ENCODE data around the gene METTL5. TPM values are rescaled to one million over a fixed set of nuclear protein-coding genes. Genes with fewer than 3 reads are reported as not detected.
"Not testable (repeated sequence)": the region's sequence is repeated elsewhere in the genome, so short reads cannot be mapped to it uniquely, and the experiment has no call there.

Gene METTL5
- total RNA-seq, 1 donor from 2014 or later: 22.1 TPM

DNA sequence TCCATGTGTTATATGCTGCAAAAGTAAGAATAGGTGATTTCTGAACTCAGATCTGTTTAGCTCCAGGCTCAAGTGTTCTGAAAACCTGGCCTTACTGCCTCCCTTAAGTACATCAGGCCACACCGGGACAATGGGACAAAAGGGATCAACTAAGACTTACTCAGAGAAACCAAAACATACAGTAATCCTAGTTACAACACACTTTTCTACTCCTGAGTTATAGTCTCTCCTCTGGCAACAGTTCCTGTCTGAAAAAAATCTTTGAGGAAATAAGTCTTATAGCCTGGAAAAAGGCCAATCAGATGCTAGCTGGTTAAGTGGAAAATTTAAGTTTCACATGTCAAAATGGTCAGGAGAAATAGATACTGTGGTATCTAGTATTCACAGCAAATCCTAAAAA lies 5.6 kb downstream of the METTL5 start:
- peaks cover 0 to 30% of the 10 kb centered on the region in 2 donors for H3K36me3 ChIP-seq
- H3K4me1 ChIP-seq: peaks cover 24% of the 10 kb centered on the region
- TF ChIP-seq POLR2AphosphoS5 (IDR thresholded peaks at IDR 0.05; ENCODE audit: insufficient read depth in 1 of 2, low read depth in 1 of 2) (no peak), POLR2A (IDR thresholded peaks at IDR 0.05) (no peak)
- TF ChIP-seq, protein P1, sequence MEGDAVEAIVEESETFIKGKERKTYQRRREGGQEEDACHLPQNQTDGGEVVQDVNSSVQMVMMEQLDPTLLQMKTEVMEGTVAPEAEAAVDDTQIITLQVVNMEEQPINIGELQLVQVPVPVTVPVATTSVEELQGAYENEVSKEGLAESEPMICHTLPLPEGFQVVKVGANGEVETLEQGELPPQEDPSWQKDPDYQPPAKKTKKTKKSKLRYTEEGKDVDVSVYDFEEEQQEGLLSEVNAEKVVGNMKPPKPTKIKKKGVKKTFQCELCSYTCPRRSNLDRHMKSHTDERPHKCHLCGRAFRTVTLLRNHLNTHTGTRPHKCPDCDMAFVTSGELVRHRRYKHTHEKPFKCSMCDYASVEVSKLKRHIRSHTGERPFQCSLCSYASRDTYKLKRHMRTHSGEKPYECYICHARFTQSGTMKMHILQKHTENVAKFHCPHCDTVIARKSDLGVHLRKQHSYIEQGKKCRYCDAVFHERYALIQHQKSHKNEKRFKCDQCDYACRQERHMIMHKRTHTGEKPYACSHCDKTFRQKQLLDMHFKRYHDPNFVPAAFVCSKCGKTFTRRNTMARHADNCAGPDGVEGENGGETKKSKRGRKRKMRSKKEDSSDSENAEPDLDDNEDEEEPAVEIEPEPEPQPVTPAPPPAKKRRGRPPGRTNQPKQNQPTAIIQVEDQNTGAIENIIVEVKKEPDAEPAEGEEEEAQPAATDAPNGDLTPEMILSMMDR (IDR thresholded peaks at IDR 0.05): no peak
- no peak overlapping the region for H3K4me3 ChIP-seq
- intact Hi-C loops (cut with DNase I): no loop called here
- H3K9me3 ChIP-seq: no peaks in the 10 kb centered on the region
- DNase-seq (ENCODE audit: extremely low spot score in 2 of 2): no peak
- no peaks in the 10 kb centered on the region for H3K27me3 ChIP-seq
- H3K27ac ChIP-seq: no peak overlapping the region

DNA sequence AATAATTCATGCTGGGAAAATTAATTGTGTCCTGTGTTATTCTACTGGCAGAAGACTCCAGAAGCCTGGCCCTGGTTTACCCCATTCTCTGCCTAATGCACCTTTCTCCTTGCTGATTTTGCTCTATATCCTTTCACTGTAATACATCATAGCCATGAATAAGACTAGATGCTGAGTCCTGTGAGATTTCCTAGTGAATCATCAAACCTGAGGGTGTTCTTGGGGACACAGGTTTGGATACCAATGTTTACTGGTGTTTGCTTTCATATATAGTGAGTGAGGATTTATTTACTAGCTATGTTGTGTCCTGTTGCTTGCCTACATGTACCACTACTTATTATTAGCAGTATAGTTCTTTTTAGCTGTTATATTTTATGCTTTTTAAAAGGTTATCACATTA lies 6.5 kb downstream of the METTL5 start:
- H3K27ac ChIP-seq: no peak overlapping the region
- H3K4me3 ChIP-seq: no peak overlapping the region
- peaks cover 0 to 39% of the 10 kb centered on the region in 2 donors for H3K36me3 ChIP-seq
- peaks cover 15% of the 10 kb centered on the region for H3K4me1 ChIP-seq
- DNase-seq (ENCODE audit: extremely low spot score in 2 of 2): no peak
- no peaks in the 10 kb centered on the region for H3K9me3 ChIP-seq
- TF ChIP-seq POLR2A (IDR thresholded peaks at IDR 0.05) (no peak), POLR2AphosphoS5 (IDR thresholded peaks at IDR 0.05; ENCODE audit: insufficient read depth in 1 of 2, low read depth in 1 of 2) (no peak)
- TF ChIP-seq, protein P1 (IDR thresholded peaks at IDR 0.05): no peak
- H3K27me3 ChIP-seq: no peaks in the 10 kb centered on the region
- intact Hi-C loops (cut with DNase I): no loop called here

DNA sequence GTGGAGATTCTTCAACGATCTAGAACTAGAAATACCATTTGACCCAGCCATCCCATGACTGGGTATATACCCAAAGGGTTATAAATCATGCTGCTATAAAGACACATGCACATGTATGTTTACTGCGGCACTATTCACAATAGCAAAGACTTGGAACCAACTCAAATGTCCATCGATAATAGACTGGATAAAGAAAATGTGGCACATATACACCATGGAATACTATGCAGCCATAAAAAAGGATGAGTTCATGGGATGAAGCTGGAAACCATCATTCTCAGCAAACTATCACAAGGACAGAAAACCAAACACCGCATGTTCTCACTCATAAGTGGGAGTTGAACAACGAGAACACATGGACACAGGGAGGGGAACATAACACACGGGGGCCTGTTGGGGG lies 7.3 kb downstream of the METTL5 start:
- H3K4me3 ChIP-seq; H3K4me1 ChIP-seq; H3K27me3 ChIP-seq; H3K27ac ChIP-seq; H3K9me3 ChIP-seq; DNase-seq (ENCODE audit: extremely low spot score in 2 of 2); intact Hi-C loops (cut with DNase I): not testable (repeated sequence)
- H3K36me3 ChIP-seq: peaks cover 0 to 45% of the 10 kb centered on the region in 2 donors

DNA sequence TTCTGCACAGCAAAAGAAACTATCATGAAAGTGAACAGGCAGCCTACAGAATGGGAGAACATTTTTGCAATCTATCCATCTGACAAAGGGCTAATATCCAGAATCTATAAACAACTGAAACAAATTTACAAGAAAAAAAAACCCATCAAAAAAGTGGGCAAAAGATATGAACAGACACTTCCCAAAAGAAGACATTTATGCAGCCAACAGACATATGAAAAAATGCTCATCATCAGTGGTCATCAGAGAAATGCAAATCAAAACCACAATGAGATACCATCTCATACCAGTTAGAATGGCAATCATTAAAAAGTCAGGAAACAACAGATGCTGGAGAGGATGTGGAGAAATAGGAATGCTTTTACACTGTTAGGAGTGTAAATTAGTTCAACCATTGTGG lies 7.7 kb downstream of the METTL5 start:
- H3K9me3 ChIP-seq; H3K27ac ChIP-seq; H3K27me3 ChIP-seq; DNase-seq (ENCODE audit: extremely low spot score in 2 of 2); intact Hi-C loops (cut with DNase I); H3K4me3 ChIP-seq; H3K4me1 ChIP-seq: not testable (repeated sequence)
- H3K36me3 ChIP-seq: peaks cover 0 to 49% of the 10 kb centered on the region in 2 donors

DNA sequence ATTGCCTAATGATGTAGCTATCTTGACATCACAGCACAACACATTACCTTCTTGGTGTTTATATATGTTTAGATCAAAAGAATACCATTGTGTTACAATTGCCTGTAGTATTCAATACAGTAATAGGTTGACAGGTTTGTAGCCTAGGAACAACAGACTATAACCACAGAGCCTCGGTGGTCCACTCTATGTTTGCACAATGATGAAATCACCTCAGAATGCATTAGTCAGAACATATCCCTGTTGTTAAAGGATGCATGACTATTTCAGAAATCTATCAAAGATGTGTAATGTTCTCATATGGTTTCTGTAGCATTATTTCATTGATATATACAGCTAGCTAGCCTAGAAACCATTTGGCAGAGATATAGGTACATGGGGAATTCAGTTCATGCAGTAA lies 8.9 kb downstream of the METTL5 start:
- Histone ChIP-seq H3K27me3 (no peaks in the 10 kb centered on the region), H3K4me3 (no peak overlapping the region), H3K36me3 (peaks cover 0 to 60% of the 10 kb centered on the region in 2 donors), H3K27ac (no peak overlapping the region), H3K4me1 (no peaks in the 10 kb centered on the region), H3K9me3 (no peaks in the 10 kb centered on the region)
- TF ChIP-seq POLR2AphosphoS5 (IDR thresholded peaks at IDR 0.05; ENCODE audit: insufficient read depth in 1 of 2, low read depth in 1 of 2) (no peak), POLR2A (IDR thresholded peaks at IDR 0.05) (no peak)
- TF ChIP-seq, protein P1 (IDR thresholded peaks at IDR 0.05): no peak
- no peak for DNase-seq (ENCODE audit: extremely low spot score in 2 of 2)
- intact Hi-C loops (cut with DNase I): no loop called here

DNA sequence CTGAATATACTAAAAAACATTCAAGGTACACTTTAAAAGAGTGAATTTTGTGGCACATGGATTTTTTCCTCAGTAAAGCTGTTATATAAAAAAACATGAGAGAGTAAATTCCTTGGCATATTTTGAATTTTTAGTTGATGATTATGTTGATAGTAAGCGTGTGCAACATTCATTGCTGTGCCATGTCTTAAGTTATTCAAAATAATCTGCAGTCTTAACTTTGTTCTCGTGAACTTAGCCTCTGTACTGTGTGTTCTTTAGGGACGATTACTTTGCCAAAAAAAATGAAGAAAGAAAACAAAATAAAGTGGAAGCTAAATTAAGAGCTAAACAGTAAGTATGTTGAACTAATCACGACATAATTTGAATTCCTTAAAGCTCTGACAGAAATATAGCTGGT lies 16.5 kb downstream of the METTL5 start:
- peaks cover 7% of the 10 kb centered on the region for H3K4me1 ChIP-seq
- no peaks in the 10 kb centered on the region for H3K9me3 ChIP-seq
- TF ChIP-seq, protein P1 (IDR thresholded peaks at IDR 0.05): no peak
- TF ChIP-seq POLR2A (IDR thresholded peaks at IDR 0.05): no peak
- no peak for TF ChIP-seq POLR2AphosphoS5 (IDR thresholded peaks at IDR 0.05; ENCODE audit: insufficient read depth in 1 of 2, low read depth in 1 of 2)
- no peaks in the 10 kb centered on the region for H3K27me3 ChIP-seq
- H3K36me3 ChIP-seq: peaks cover 0 to 70% of the 10 kb centered on the region in 2 donors
- H3K27ac ChIP-seq: no peak overlapping the region
- intact Hi-C loops (cut with DNase I): no loop called here
- DNase-seq (ENCODE audit: extremely low spot score in 2 of 2): no peak
- H3K4me3 ChIP-seq: no peak overlapping the region

Data from vagina (tissue), 2 donors.